Heart right ventricle (tissue), 16 donors: ENCODE data around the gene PCNP. TPM values are rescaled to one million over a fixed set of nuclear protein-coding genes. Genes with fewer than 3 reads are reported as not detected.
"Not testable (repeated sequence)": the region's sequence is repeated elsewhere in the genome, so short reads cannot be mapped to it uniquely, and the experiment has no call there.

ENCODE experiments used
- ATAC-seq, 8 donors: fragments of 200-7000 bp; cut with Tn5 transposase; one replicate each; pipeline ENCODE4 v1.9.1; 2020; ENCODE audit warnings: mild to moderate bottlenecking in 8 of 8, moderate library complexity in 8 of 8, moderate number of reproducible peaks in 1 of 8
- DNase-seq, 2 donors: peaks; one replicate each; pipeline ENCODE4 v3.0.0-alpha.2; 2020
- H3K27ac ChIP-seq, 10 donors: fragments of 200-600 bp; sonication (generic) in 2 of 10; one replicate each; pipeline versions ENCODE4 v1.5.0 to v1.8.0; 2020 to 2022; ENCODE audit warnings: mild to moderate bottlenecking in 3 of 10
- H3K27me3 ChIP-seq, 7 donors: fragments of 200-600 bp; one replicate each; pipeline ENCODE4 v1.8.0; 2021 to 2022; ENCODE audit warnings: mild to moderate bottlenecking in 2 of 7
- H3K36me3 ChIP-seq, 9 donors: fragments of 200-600 bp; sonication (generic) in 1 of 9; one replicate each; pipeline versions ENCODE4 v1.5.0 to v1.8.0; 2020 to 2022; ENCODE audit warnings: mild to moderate bottlenecking in 2 of 9
- H3K4me1 ChIP-seq, 9 donors: fragments of 200-600 bp; sonication (generic) in 1 of 9; one replicate each; pipeline versions ENCODE4 v1.5.0 to v1.8.0; 2020 to 2022; ENCODE audit warnings: mild to moderate bottlenecking in 4 of 9
- H3K4me3 ChIP-seq, 10 donors: fragments of 200-600 bp; sonication (generic) in 2 of 10; one replicate each; pipeline versions ENCODE4 v1.5.0 to v1.8.0; 2020 to 2022; ENCODE audit warnings: mild to moderate bottlenecking in 7 of 10, moderate library complexity in 2 of 10
- H3K9me3 ChIP-seq, 11 donors: fragments of 200-600 bp in 10 of 11; sonication (generic) in 2 of 11; one replicate each; pipeline versions ENCODE4 v1.5.0 to v1.8.0; 2013 to 2022; ENCODE audit warnings: mild to moderate bottlenecking in 2 of 11, control low read depth in 1 of 11, moderate library complexity in 1 of 11
- CTCF ChIP-seq, 9 donors: fragments of 200-600 bp; sonication (generic) in 2 of 9; IDR thresholded peaks; one replicate each; pipeline versions ENCODE4 v1.5.0 to v1.8.0; 2021 to 2022; ENCODE audit warnings: antibody characterized with exemption in 9 of 9, mild to moderate bottlenecking in 5 of 9, moderate library complexity in 1 of 9
- WGBS, 2 donors: extraction: QIAGEN DNeasy Blood & Tissue Kit; methylation state at CpG; one replicate each; pipeline ENCODE4 v1.1.7; 2013; ENCODE audit warnings: inconsistent platforms in 1 of 2; 5-methylcytosine and 5-hydroxymethylcytosine counted together
- intact Hi-C, 10 donors: fragments of 100-400 bp; cut with DNase I; formaldehyde crosslinking; loops; one replicate each; pipeline versions ENCODE4 v1.11.1 to v1.14.2; 2022
- polyA plus RNA-seq, 2 donors: library from polyadenylated mRNA; stranded (reverse); fragments of 200-250 nt; gene quantifications; one replicate each; pipeline ENCODE4 v1.2.3, GENCODE V29; 2013
- total RNA-seq, 10 donors: library from RNA; stranded (reverse); fragmentation: NEBNext Ultra II Directional in 3 of 10; extraction: Animal tissue kit (Norgen Biotek cat#: 25700) in 3 of 10; gene quantifications; one replicate each; pipeline versions ENCODE4 v1.2.1 to v1.2.4, GENCODE V29; 2021 to 2023
- donor health status: Arrhythmogenic right ventricular cardiomyopathy.
- donor health status: ischemic (EF 13 %, LVEDD 7.1; RV severe dilation, severe dysfunction).
- donor health status: healthy with polysubstance abuse.
- donor health status: DM: no; HTN: yes; CAD: no.
- donor health status: DM: no; HTN: no; CAD: no.
- donor health status: ischemic (EF 25% LVEDD 6.9; RV normal size, moderate dysfunction).
- donor health status: ischemic (EF 25% LVEDD 5.7; RV mildly dilated, moderate dysfunction).
- donor health status: healthy.
- donor health status: DM: yes; HTN: yes; CAD: no.
- donor health status: Ischemic cardiomyopathy.
- donor health status: ischemic (EF 35%, LVEDD 5.7; RV mildly dilated, moderate dysfunction).
- donor health status: nonischemic (EF 11% LVEDD 7.7; RV severe dilation, severe dysfunction).
- donor health status: DM: yes; HTN: yes; CAD: no.
- donor health status: PGD.
- donor health status: ischemic (EF 29% LVEDD 5.4; RV normal size, mild dysfunction).
- donor health status: nonischemic (EF 23%, LVEDD 6.1; RV moderate dilation, normal function).

Gene PCNP
- total and polyA plus RNA-seq, 12 donors: 64.3 to 145 (median 121) TPM

GRCh38 chr3:101631098-101631796 lies 57.3 kb downstream of the PCNP start:
- ATAC-seq (no peak), DNase-seq (no peak)
- H3K27ac ChIP-seq: no peak overlapping the region
- no peaks in the 10 kb centered on the region for H3K9me3 ChIP-seq
- H3K4me3 ChIP-seq: no peak overlapping the region
- no peaks in the 10 kb centered on the region for H3K27me3 ChIP-seq
- no peak for TF ChIP-seq CTCF (IDR thresholded peaks at IDR 0.05)
- 86 to 100% methylated on average over 1 of the region's 1 CpG for WGBS, 2 donors
- peaks cover 0 to 7% (median 0%) of the 10 kb centered on the region in 9 donors for H3K4me1 ChIP-seq
- no peaks in the 10 kb centered on the region for H3K36me3 ChIP-seq
- intact Hi-C loops: loop anchor here in 2 of 10 donors (10.0 kb wide), 1 partner anchor 56 kb away; the partner anchor contains the start of gene PCNP (in 2 of the 2)

GRCh38 chr3:101631959-101632358 lies 58.0 kb downstream of the PCNP start:
- WGBS, 2 donors: 82 to 89% methylated on average over 8 of the region's 8 CpGs

GRCh38 chr3:101632586-101632985 lies 58.6 kb downstream of the PCNP start:
- no peaks in the 10 kb centered on the region for H3K36me3 ChIP-seq
- 75% methylated on average over 11 of the region's 11 CpGs for WGBS, 2 donors
- no peak for ATAC-seq
- intact Hi-C loops: loop anchor here in 2 of 10 donors (10.0 kb wide), 1 partner anchor 58 kb away; the partner anchor contains the start of gene PCNP (in 2 of the 2)
- peaks cover 0 to 9% (median 0%) of the 10 kb centered on the region in 9 donors for H3K4me1 ChIP-seq
- H3K4me3 ChIP-seq: no peak overlapping the region
- DNase-seq: no peak
- H3K27me3 ChIP-seq: no peaks in the 10 kb centered on the region
- TF ChIP-seq CTCF (IDR thresholded peaks at IDR 0.05): no peak
- H3K27ac ChIP-seq: no peak overlapping the region
- H3K9me3 ChIP-seq: no peaks in the 10 kb centered on the region

More at GRCh38 chr3:101631959-101632358, 58.0 kb downstream of the PCNP start:
- H3K36me3 ChIP-seq, ATAC-seq, H3K27me3 ChIP-seq, H3K9me3 ChIP-seq, H3K4me1 ChIP-seq, H3K27ac ChIP-seq, H3K4me3 ChIP-seq, DNase-seq: not testable (repeated sequence)
- intact Hi-C loops: loop anchor here in 2 of 10 donors (10.0 kb wide), 1 partner anchor 57 kb away; the partner anchor contains the start of gene PCNP (in 2 of the 2)

GRCh38 chr3:101633186-101633585 lies 59.2 kb downstream of the PCNP start:
- WGBS, 2 donors: 87 to 89% methylated on average over 10 of the region's 10 CpGs
- DNase-seq: no peak
- Histone ChIP-seq H3K9me3 (no peaks in the 10 kb centered on the region), H3K4me3 (no peak overlapping the region), H3K36me3 (no peaks in the 10 kb centered on the region), H3K27me3 (no peaks in the 10 kb centered on the region), H3K4me1 (peaks cover 0 to 9% (median 0%) of the 10 kb centered on the region in 9 donors), H3K27ac (no peak overlapping the region)
- no peak for ATAC-seq
- TF ChIP-seq CTCF (IDR thresholded peaks at IDR 0.05): no peak
- intact Hi-C loops: loop anchor here in 2 of 10 donors (10.0 kb wide), 1 partner anchor 58 kb away; the partner anchor contains the start of gene PCNP (in 2 of the 2)
